ENCODE data around the gene SORCS2.

GRCh38 chr4:7645158-7645557, 452.8 kb downstream of the SORCS2 start:
- TF ChIP-seq, protein P1, sequence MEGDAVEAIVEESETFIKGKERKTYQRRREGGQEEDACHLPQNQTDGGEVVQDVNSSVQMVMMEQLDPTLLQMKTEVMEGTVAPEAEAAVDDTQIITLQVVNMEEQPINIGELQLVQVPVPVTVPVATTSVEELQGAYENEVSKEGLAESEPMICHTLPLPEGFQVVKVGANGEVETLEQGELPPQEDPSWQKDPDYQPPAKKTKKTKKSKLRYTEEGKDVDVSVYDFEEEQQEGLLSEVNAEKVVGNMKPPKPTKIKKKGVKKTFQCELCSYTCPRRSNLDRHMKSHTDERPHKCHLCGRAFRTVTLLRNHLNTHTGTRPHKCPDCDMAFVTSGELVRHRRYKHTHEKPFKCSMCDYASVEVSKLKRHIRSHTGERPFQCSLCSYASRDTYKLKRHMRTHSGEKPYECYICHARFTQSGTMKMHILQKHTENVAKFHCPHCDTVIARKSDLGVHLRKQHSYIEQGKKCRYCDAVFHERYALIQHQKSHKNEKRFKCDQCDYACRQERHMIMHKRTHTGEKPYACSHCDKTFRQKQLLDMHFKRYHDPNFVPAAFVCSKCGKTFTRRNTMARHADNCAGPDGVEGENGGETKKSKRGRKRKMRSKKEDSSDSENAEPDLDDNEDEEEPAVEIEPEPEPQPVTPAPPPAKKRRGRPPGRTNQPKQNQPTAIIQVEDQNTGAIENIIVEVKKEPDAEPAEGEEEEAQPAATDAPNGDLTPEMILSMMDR (IDR thresholded peaks at IDR 0.05; ENCODE audit: insufficient read depth, low read depth, low read length), result no peak
- TF ChIP-seq EZH2 (IDR thresholded peaks at IDR 0.05; ENCODE audit: insufficient read depth, low read length), result no peak

Measured in astrocyte (in vitro differentiated cells and primary cell).